COR-L47 (cell line): ENCODE results near the gene NLRP5.
"Not testable (repeated sequence)": the region's sequence is repeated elsewhere in the genome, so short reads cannot be mapped to it uniquely, and the experiment has no call there.

Experiments used
- DNase-seq: peaks from one replicate; lab custom pipeline; 2025; lab: John Stamatoyannopoulos, UW

The NLRP5 gene

GRCh38 chr19:56098731-56099568 is 112.4 kb downstream of the NLRP5 start:
- no peak for DNase-seq

- no peak for DNase-seq
Observed at GRCh38 chr19:56099638-56100539, 113.3 kb downstream of the NLRP5 start.

GRCh38 chr19:56101095-56101494 is 114.5 kb downstream of the NLRP5 start:
- DNase-seq = no peak

- no peak for DNase-seq
Observed at GRCh38 chr19:56101746-56102535, 115.4 kb downstream of the NLRP5 start.

GRCh38 chr19:56103027-56103614 is 116.5 kb downstream of the NLRP5 start:
- DNase-seq = no peak

- DNase-seq = no peak
Observed at GRCh38 chr19:56104423-56104822, 117.8 kb downstream of the NLRP5 start.

GRCh38 chr19:56105090-56105701 is 118.6 kb downstream of the NLRP5 start:
- peak; percentile 84 for DNase-seq

GRCh38 chr19:56105831-56106396 is 119.3 kb downstream of the NLRP5 start:
- DNase-seq = not testable (repeated sequence)

- DNase-seq = no peak
Observed at GRCh38 chr19:56106397-56106849, 119.8 kb downstream of the NLRP5 start.

GRCh38 chr19:56106993-56107392 is 120.4 kb downstream of the NLRP5 start:
- no peak for DNase-seq

GRCh38 chr19:56107626-56108351 is 121.2 kb downstream of the NLRP5 start:
- no peak for DNase-seq

GRCh38 chr19:56108447-56109195 is 122.0 kb downstream of the NLRP5 start:
- no peak for DNase-seq

- DNase-seq = no peak
Observed at GRCh38 chr19:56109226-56109625, 122.7 kb downstream of the NLRP5 start.

- no peak for DNase-seq
Observed at GRCh38 chr19:56110515-56111448, 124.2 kb downstream of the NLRP5 start.
